Activated CD4-positive, CD25-positive, alpha-beta regulatory T cell treated with anti-CD3 and anti-CD28 coated beads, Interleukin-2, amount 50 U/mL, for 72 hours (primary cell): ENCODE data around the gene TXNDC16.
"Not testable (repeated sequence)": the region's sequence is repeated elsewhere in the genome, so short reads cannot be mapped to it uniquely, and the experiment has no call there.

Experiments
- DNase-seq: peaks from one replicate; pipeline ENCODE4 v3.0.0; 2021

Gene TXNDC16

GRCh38 chr14:52552063-52552988, at the start of gene TXNDC16, which contains the start of gene GPR137C:
Gene TXNDC16 (minus strand): TSS chr14:52552505. CDS start chr14:52543557, 8,948 bp downstream.
Gene GPR137C (plus strand): TSS chr14:52552836. CDS start chr14:52553148, 312 bp downstream.
- peak; percentile 97 for DNase-seq

GRCh38 chr14:52599974-52600373, 47.7 kb upstream of the TXNDC16 start:
- DNase-seq, result no peak

GRCh38 chr14:52598568-52598967, 46.3 kb upstream of the TXNDC16 start:
- no peak for DNase-seq

GRCh38 chr14:52596861-52597260, 44.6 kb upstream of the TXNDC16 start:
- DNase-seq, result no peak

GRCh38 chr14:52596320-52596719, 44.0 kb upstream of the TXNDC16 start:
- DNase-seq, result no peak

GRCh38 chr14:52590318-52590717, 38.0 kb upstream of the TXNDC16 start:
- no peak for DNase-seq

- no peak for DNase-seq
Measured at GRCh38 chr14:52589646-52590045, 37.3 kb upstream of the TXNDC16 start.

GRCh38 chr14:52583544-52583943, 31.2 kb upstream of the TXNDC16 start:
- DNase-seq, result no peak

- DNase-seq, result no peak
Measured at GRCh38 chr14:52575858-52576257, 23.6 kb upstream of the TXNDC16 start.

- DNase-seq, result not testable (repeated sequence)
Measured at GRCh38 chr14:52568454-52568853, 16.1 kb upstream of the TXNDC16 start.

- DNase-seq, result no peak
Measured at GRCh38 chr14:52563120-52563519, 10.8 kb upstream of the TXNDC16 start.

- DNase-seq, result no peak
Measured at GRCh38 chr14:52558688-52559087, 6.4 kb upstream of the TXNDC16 start.

- peak; percentile 71 for DNase-seq
Measured at GRCh38 chr14:52553671-52554575, 1.6 kb upstream of the TXNDC16 start.

GRCh38 chr14:52553002-52553670, 831 bp upstream of the TXNDC16 start:
- DNase-seq, result peak; percentile 50

GRCh38 chr14:52551696-52552062, 626 bp downstream of the TXNDC16 start:
- no peak for DNase-seq

- no peak for DNase-seq
Measured at GRCh38 chr14:52551205-52551604, 1.1 kb downstream of the TXNDC16 start.

GRCh38 chr14:52550661-52551060, 1.6 kb downstream of the TXNDC16 start:
- no peak for DNase-seq

- DNase-seq, result no peak
Measured at GRCh38 chr14:52547526-52547925, 4.8 kb downstream of the TXNDC16 start.

GRCh38 chr14:52547027-52547426, 5.3 kb downstream of the TXNDC16 start:
- no peak for DNase-seq

GRCh38 chr14:52546318-52546670, 6.0 kb downstream of the TXNDC16 start:
- DNase-seq, result no peak

- DNase-seq, result no peak
Measured at GRCh38 chr14:52545584-52546317, 6.6 kb downstream of the TXNDC16 start.

- no peak for DNase-seq
Measured at GRCh38 chr14:52538623-52539022, 13.7 kb downstream of the TXNDC16 start.
